Chondrocyte (in vitro differentiated cells): Measurements from ENCODE around the gene LCK. TPM values are rescaled to one million over a fixed set of nuclear protein-coding genes. Genes with fewer than 3 reads are reported as not detected.
A peak's percentile ranks its signal among the peaks of the same experiment; 100 is the strongest.
"Not testable (repeated sequence)": the region's sequence is repeated elsewhere in the genome, so short reads cannot be mapped to it uniquely, and the experiment has no call there.

ENCODE experiments used
- DNase-seq: peaks from one replicate; pipeline ENCODE4 v3.0.0; 2021; ENCODE audit warnings: mixed read lengths, low spot score
- H3K27ac Mint-ChIP-seq: one replicate; pipeline ENCODE4 v1.8.0; 2021; ENCODE audit warnings: mild to moderate bottlenecking, moderate library complexity, mixed read lengths; ENCODE audit not compliant: unreplicated experiment
- H3K27me3 Mint-ChIP-seq: 2 replicates; pipeline ENCODE4 v1.8.0; 2021; ENCODE audit warnings: low read depth, mixed read lengths
- H3K36me3 Mint-ChIP-seq: 2 replicates; pipeline ENCODE4 v1.8.0; 2021; ENCODE audit warnings: low read depth, mixed read lengths
- H3K4me1 Mint-ChIP-seq: 2 replicates; pipeline ENCODE4 v1.8.0; 2021; ENCODE audit warnings: low read depth, mild to moderate bottlenecking, mixed read lengths
- H3K4me3 Mint-ChIP-seq: one replicate; pipeline ENCODE4 v1.8.0; 2021; ENCODE audit warnings: mild to moderate bottlenecking, moderate library complexity, mixed read lengths; ENCODE audit not compliant: unreplicated experiment
- H3K9me3 Mint-ChIP-seq: 2 replicates; pipeline ENCODE4 v1.8.0; 2021; ENCODE audit warnings: low read depth, mixed read lengths
- total RNA-seq: library from RNA; stranded (reverse); gene quantifications from 3 replicates; pipeline ENCODE4 v1.2.1, GENCODE V29; 2021
- TF ChIP-seq, protein P1 (sequence below): fragments of 200-600 bp; sonication (generic); IDR thresholded peaks from 2 replicates; pipeline ENCODE4 v1.5.0; 2021; ENCODE audit warnings: antibody characterized with exemption, mild to moderate bottlenecking, moderate library complexity

Gene LCK
- total RNA-seq, 1 donor from 2014 or later = not detected

DNA sequence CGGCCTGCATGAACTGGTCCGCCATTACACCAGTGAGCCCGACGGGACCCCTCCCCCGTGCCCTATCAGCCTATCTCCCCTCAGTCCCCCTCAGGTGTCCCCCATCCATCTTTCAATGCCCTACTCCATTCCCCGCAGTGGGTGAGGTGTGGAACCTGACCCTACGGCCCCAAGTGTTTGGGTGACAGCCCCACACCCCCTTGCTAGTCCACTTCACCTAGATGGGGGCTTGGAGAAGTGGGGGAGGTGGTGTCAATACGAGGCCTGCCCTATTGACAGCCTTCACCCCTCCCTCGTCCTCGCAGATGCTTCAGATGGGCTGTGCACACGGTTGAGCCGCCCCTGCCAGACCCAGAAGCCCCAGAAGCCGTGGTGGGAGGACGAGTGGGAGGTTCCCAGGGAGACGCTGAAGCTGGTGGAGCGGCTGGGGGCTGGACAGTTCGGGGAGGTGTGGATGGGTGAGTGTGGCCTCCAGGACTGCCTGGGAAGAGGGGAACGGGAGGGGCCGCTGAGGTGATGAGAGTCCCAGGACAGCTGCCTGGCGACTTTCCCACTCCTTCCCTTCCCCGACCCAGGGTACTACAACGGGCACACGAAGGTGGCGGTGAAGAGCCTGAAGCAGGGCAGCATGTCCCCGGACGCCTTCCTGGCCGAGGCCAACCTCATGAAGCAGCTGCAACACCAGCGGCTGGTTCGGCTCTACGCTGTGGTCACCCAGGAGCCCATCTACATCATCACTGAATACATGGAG, 25.1 kb downstream of the LCK start:
- H3K4me3 Mint-ChIP-seq = no peak overlapping the region

DNA sequence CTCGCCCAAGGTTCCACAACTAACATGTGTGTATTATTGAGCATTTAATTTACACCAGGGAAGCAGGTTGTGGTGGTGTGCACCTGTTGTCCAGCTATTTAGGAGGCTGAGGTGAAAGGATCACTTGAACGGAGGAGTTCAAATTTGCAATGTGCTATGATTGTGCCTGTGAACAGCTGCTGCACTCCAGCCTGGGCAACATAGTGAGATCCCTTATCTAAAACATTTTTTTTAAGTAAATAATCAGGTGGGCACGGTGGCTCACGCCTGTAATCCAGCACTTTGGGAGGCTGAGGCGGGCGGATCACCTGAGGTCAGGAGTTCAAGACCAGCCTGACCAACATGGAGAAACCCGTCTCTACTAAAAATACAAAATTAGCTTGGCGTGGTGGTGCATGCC, 33.7 kb downstream of the LCK start:
- not testable (repeated sequence) for H3K27me3 Mint-ChIP-seq, H3K36me3 Mint-ChIP-seq, H3K4me3 Mint-ChIP-seq, DNase-seq, H3K9me3 Mint-ChIP-seq, H3K27ac Mint-ChIP-seq, H3K4me1 Mint-ChIP-seq

More for the DNA sequence above, 25.1 kb downstream of the LCK start:
- no peaks in the 10 kb centered on the region for H3K36me3 Mint-ChIP-seq
- TF ChIP-seq, protein P1, sequence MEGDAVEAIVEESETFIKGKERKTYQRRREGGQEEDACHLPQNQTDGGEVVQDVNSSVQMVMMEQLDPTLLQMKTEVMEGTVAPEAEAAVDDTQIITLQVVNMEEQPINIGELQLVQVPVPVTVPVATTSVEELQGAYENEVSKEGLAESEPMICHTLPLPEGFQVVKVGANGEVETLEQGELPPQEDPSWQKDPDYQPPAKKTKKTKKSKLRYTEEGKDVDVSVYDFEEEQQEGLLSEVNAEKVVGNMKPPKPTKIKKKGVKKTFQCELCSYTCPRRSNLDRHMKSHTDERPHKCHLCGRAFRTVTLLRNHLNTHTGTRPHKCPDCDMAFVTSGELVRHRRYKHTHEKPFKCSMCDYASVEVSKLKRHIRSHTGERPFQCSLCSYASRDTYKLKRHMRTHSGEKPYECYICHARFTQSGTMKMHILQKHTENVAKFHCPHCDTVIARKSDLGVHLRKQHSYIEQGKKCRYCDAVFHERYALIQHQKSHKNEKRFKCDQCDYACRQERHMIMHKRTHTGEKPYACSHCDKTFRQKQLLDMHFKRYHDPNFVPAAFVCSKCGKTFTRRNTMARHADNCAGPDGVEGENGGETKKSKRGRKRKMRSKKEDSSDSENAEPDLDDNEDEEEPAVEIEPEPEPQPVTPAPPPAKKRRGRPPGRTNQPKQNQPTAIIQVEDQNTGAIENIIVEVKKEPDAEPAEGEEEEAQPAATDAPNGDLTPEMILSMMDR = no peak
- H3K27ac Mint-ChIP-seq = no peak overlapping the region
- peaks cover 19% of the 10 kb centered on the region for H3K27me3 Mint-ChIP-seq
- H3K4me1 Mint-ChIP-seq = peaks cover 5% of the 10 kb centered on the region
- DNase-seq = no peak
- H3K9me3 Mint-ChIP-seq = no peaks in the 10 kb centered on the region

DNA sequence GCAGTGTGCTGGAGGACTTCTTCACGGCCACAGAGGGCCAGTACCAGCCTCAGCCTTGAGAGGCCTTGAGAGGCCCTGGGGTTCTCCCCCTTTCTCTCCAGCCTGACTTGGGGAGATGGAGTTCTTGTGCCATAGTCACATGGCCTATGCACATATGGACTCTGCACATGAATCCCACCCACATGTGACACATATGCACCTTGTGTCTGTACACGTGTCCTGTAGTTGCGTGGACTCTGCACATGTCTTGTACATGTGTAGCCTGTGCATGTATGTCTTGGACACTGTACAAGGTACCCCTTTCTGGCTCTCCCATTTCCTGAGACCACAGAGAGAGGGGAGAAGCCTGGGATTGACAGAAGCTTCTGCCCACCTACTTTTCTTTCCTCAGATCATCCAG, 34.6 kb downstream of the LCK start:
- Mint-ChIP-seq H3K27ac (no peak overlapping the region), H3K9me3 (no peaks in the 10 kb centered on the region), H3K4me1 (no peaks in the 10 kb centered on the region), H3K36me3 (no peaks in the 10 kb centered on the region), H3K27me3 (no peaks in the 10 kb centered on the region), H3K4me3 (no peak overlapping the region)
- TF ChIP-seq, protein P1 = no peak
- no peak for DNase-seq

DNA sequence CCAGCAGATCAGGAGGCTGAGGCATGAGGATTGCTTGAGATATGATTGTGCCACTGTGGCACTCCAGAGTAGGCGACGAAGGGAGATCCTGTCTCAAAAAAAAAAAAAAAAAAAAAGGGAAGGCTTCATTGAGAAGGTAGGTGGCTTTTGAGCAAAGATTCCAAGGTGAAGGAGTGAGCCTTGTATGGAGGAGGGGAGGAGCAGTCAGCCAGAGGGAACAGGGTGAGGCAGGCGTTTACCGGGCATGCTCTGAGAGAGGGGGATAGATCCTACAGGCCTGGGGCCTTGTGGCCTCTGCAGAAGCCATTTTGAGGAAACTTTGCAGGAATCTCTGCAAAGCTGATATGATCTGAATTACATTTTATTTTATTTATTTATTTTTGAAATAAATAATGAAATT, 35.7 kb downstream of the LCK start:
- Mint-ChIP-seq H3K4me1 (peaks cover 6% of the 10 kb centered on the region), H3K36me3 (no peaks in the 10 kb centered on the region), H3K27ac (no peak overlapping the region), H3K27me3 (no peaks in the 10 kb centered on the region), H3K9me3 (no peaks in the 10 kb centered on the region), H3K4me3 (no peak overlapping the region)
- no peak for DNase-seq
- TF ChIP-seq, protein P1 = no peak

DNA sequence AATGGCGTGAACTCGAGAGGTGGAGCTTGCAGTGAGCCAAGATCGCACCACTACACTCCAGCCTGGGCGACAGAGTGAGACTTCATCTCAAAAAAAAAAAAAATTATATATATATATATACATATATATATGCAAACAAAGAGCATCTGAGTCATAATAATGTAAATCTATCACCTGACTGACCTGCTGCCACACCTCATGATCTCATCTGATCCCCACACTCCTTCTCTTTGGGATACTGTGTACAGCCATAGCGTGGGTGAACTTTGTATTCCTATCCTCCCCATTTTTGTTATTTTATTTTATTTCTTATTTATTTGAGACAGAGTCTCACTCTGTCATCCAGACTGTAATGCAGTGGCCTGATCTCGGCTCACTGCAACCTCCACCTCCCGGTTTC, 38.2 kb downstream of the LCK start:
- DNase-seq = peak; percentile 8
- no peaks in the 10 kb centered on the region for H3K27me3 Mint-ChIP-seq
- H3K4me1 Mint-ChIP-seq = peaks cover 20% of the 10 kb centered on the region
- no peaks in the 10 kb centered on the region for H3K9me3 Mint-ChIP-seq
- TF ChIP-seq, protein P1 = no peak
- no peak overlapping the region for H3K27ac Mint-ChIP-seq
- no peak overlapping the region for H3K4me3 Mint-ChIP-seq
- no peaks in the 10 kb centered on the region for H3K36me3 Mint-ChIP-seq

DNA sequence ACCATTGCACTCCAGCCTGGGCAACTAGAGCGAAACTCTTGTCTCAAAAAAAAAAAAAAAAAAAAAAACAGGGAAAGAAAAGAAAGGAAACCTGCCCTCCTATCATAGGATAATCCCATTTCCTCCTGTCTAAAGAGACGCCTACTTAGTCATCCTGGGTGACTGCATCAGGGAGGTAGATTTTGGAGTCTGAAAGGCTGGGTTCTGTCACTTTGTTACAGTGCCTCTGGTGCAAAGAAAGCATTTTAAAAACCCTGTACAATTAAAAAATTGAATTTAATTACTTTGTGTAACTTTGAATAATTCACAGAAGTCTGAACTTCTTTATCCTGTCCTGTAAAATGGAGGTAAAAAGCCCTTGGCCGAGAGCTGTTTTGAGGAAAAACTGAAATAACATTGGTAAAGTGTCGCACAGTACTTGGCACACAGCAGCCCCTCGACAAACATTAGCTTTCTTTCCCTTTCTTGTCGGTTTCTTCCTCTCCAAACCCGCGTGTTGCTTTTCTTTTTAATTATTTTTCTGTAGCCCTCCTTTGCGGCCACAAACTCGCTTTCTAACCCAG, 40.2 kb downstream of the LCK start:
- no peaks in the 10 kb centered on the region for H3K27me3 Mint-ChIP-seq
- H3K36me3 Mint-ChIP-seq = no peaks in the 10 kb centered on the region
- H3K27ac Mint-ChIP-seq = peak overlapping the region; percentile 98
- no peak for DNase-seq
- TF ChIP-seq, protein P1 = no peak
- peaks cover 22% of the 10 kb centered on the region for H3K4me1 Mint-ChIP-seq
- H3K9me3 Mint-ChIP-seq = no peaks in the 10 kb centered on the region
- H3K4me3 Mint-ChIP-seq = peak overlapping the region; percentile 100
